Naive thymus-derived CD8-positive, alpha-beta T cell (primary cell): Measurements from ENCODE around the gene ETFRF1. TPM values are rescaled to one million over a fixed set of nuclear protein-coding genes. Genes with fewer than 3 reads are reported as not detected.

Source experiments
- ATAC-seq, 2 donors: fragments of 150-1000 bp; cut with Tn5 transposase in 1 of 2; sonication (Bioruptor Pico), chemical (Tn5 transposase) in 1 of 2; 1 replicate in 1 of 2; 2 replicates in 1 of 2; pipeline ENCODE4 v1.10.0; 2021; ENCODE audit warnings: mild to moderate bottlenecking in 2 of 2, moderate library complexity in 2 of 2
- POLR2A ChIA-PET: fragments of 350-600 bp; sonication (Branson Sonifier 250); formaldehyde crosslinking; loops from one replicate; lab custom pipeline; 2021; ENCODE audit warnings: antibody characterized with exemption; lab: Charles Lee
- DNase-seq, 10 donors: peaks; one replicate each; pipeline versions ENCODE4 v3.0.0 to v3.0.0-alpha.2; 2020 to 2022
- H3K27ac Mint-ChIP-seq, 10 donors: one replicate each; pipeline ENCODE4 v1.8.0; 2020 to 2022; ENCODE audit warnings: mild to moderate bottlenecking in 10 of 10, mixed read lengths in 10 of 10, moderate library complexity in 4 of 10, inconsistent platforms in 1 of 10
- H3K27me3 Mint-ChIP-seq, 5 donors: one replicate each; pipeline ENCODE4 v1.8.0; 2021 to 2022; ENCODE audit warnings: mixed read lengths in 5 of 5
- H3K36me3 Mint-ChIP-seq, 3 donors: one replicate each; pipeline ENCODE4 v1.8.0; 2020 to 2022; ENCODE audit warnings: mixed read lengths in 3 of 3, mild to moderate bottlenecking in 2 of 3, inconsistent platforms in 1 of 3
- H3K4me1 Mint-ChIP-seq, 4 donors: one replicate each; pipeline ENCODE4 v1.8.0; 2021 to 2022; ENCODE audit warnings: mixed read lengths in 4 of 4
- H3K4me3 Mint-ChIP-seq, 10 donors: one replicate each; pipeline ENCODE4 v1.8.0; 2020 to 2022; ENCODE audit warnings: mild to moderate bottlenecking in 10 of 10, mixed read lengths in 10 of 10, moderate library complexity in 6 of 10, inconsistent platforms in 1 of 10
- H3K9me3 Mint-ChIP-seq, 9 donors: one replicate each; pipeline ENCODE4 v1.8.0; 2020 to 2022; ENCODE audit warnings: mixed read lengths in 9 of 9, mild to moderate bottlenecking in 3 of 9, inconsistent platforms in 1 of 9, moderate library complexity in 1 of 9
- polyA plus RNA-seq, 3 donors: library from polyadenylated mRNA; unstranded; fragments of 300-500 nt; fragmentation: Illumina TruSeq; gene quantifications; one replicate each; pipeline ENCODE4 v1.2.3, GENCODE V29; 2021
- total RNA-seq, 8 experiments: library from RNA in 2 of 8; stranded (reverse) in 2 of 8; gene quantifications; one replicate each; pipeline ENCODE4 v1.2.3 and lab custom pipeline; 2021 to 2026

ETFRF1 gene, protein sequence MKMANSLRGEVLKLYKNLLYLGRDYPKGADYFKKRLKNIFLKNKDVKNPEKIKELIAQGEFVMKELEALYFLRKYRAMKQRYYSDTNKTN
- total RNA-seq (10 to 100 TPM; 40.8 to 45.1 TPM), polyA plus RNA-seq (10 to 100 TPM; 39.8 to 53.5 (median 40.6) TPM), total RNA-seq (lab: John Stamatoyannopoulos, UW) (7.5 to 24.6 (median 20.4) reads per million in 6 experiments)

DNA sequence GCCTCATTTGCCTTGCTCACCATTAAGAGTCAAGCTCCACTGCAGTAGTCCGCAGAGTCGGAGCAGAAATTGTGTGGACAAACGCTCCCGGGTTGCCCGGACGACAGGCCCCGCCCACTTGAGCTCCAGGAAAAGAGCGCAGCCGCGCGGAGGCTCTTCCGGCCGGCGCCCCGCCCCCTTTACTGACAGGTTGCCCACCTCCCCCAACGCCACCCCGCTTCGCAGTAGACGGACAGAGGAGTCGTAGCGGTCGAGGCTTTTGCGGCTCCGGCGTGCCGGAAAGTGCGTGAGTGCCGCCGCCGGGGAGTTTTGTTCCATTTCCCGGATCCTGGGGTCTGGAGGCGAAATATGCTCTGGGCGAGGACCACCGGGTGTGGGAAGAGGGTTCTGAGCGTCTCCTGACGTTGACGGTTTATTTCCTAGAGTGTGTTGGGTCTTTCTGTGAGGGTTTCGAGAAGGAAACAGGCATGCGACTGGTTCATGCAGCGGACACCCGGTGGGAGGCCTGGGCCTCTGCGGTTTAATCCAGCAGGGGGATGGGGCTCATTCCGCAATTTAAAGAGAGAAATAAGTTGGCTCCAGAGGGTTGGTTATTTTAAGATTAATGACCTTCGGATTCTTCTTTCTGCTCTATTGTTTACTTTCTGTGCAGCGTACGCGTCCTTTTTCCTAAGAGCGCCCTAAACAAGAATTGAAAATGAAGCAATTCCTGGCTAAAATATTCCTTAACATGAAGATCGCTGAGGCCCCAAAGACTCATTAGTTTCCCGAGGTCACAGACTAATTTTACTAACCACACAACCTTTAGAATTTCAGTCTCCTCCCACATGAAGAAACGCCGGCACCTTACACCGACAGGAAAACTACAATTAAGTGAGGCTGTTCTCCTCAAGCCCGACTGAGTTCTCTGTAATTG is at the start of gene ETFRF1, which contains the start of gene DNAI7:
Gene ETFRF1, plus strand, starts transcription at position 182 of the 916 bp plus-strand sequence. CDS start 8,720 bp downstream, outside the sequence.
Gene DNAI7, minus strand, starts transcription at position 105 of the 916 bp plus-strand sequence. Its CDS starts 82 bp downstream, at position 23.
- H3K27ac Mint-ChIP-seq: peak within 1 kb of the TSS; percentile 97 to 100 (median 100)
- DNase-seq: peak; percentile 94 to 99 (median 96)
- peaks cover 0 to 16% (median 5%) of the 10 kb centered on the region in 3 donors for H3K36me3 Mint-ChIP-seq
- H3K4me3 Mint-ChIP-seq: peak within 1 kb of the TSS; percentile 92 to 99 (median 98)
- no peaks in the 10 kb centered on the region for H3K27me3 Mint-ChIP-seq
- H3K4me1 Mint-ChIP-seq: peaks cover 15 to 41% (median 36%) of the 10 kb centered on the region in 4 donors
- no peaks in the 10 kb centered on the region for H3K9me3 Mint-ChIP-seq
- ATAC-seq: peak; percentile 91
- POLR2A ChIA-PET: interaction anchor here (0.7 to 2.3 kb wide), 9 partner anchors 8 to 189 kb away, joined by 3 to 10 read pairs (median 4); partner anchors contain the start of gene KRAS

- Mint-ChIP-seq H3K4me1 (no peaks in the 10 kb centered on the region), H3K27me3 (no peaks in the 10 kb centered on the region), H3K4me3 (no peak overlapping the region), H3K27ac (peak overlapping the region in 1 of 10 donors; percentile 60), H3K9me3 (no peaks in the 10 kb centered on the region), H3K36me3 (no peaks in the 10 kb centered on the region)
- no peak for ATAC-seq
- POLR2A ChIA-PET: no interaction called here
- DNase-seq: no peak
Measured at GRCh38 chr12:25146686-25147085, 48.4 kb upstream of the ETFRF1 start.

DNA sequence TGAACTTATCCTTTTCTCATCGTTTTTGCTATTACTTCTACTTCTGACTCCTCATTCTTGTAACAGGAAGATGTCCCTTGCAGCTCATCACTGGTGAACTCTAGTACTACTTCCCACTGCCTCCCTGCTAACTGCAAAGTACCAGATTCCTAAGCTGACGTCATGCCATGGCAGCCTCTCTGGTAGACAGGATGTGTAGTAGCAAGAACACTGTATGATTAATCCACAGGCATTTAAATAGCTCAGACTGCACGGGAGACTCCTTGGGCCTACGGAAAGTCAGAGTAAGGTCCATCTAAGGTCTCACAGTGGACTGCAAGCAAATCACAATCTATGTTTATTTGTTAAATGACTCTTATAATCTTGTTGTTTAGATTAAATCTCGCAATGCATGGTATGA is 43.6 kb upstream of the ETFRF1 start:
- ATAC-seq (no peak), DNase-seq (no peak)
- POLR2A ChIA-PET: no interaction called here

DNA sequence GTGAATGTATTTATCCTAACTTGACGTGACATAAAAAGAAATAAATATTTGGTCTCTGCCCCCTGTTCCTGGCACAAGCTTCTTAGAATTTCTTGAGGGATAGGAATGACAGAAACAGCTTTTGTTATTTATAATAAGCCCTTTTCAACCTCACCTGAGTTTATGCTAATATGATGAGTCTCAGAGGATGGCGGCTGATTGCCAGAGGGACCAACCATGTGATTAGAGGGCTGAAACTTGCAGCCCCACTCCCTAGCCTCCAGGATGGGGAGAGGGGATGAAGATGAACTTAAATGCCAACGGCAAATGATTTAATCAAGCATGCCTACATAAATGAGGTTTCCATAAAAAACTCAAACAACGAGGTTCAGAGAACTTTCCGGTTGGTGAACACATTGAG is 43.0 kb upstream of the ETFRF1 start:
- Mint-ChIP-seq H3K27me3 (no peaks in the 10 kb centered on the region), H3K27ac (no peak overlapping the region), H3K4me3 (no peak overlapping the region), H3K4me1 (peaks cover 0 to 12% (median 3%) of the 10 kb centered on the region in 4 donors), H3K9me3 (no peaks in the 10 kb centered on the region), H3K36me3 (no peaks in the 10 kb centered on the region)
- no peak for ATAC-seq
- no peak for DNase-seq
- POLR2A ChIA-PET: no interaction called here

More for the DNA sequence above, 43.6 kb upstream of the ETFRF1 start:
- no peaks in the 10 kb centered on the region for H3K27me3 Mint-ChIP-seq
- H3K4me3 Mint-ChIP-seq: no peak overlapping the region
- peaks cover 0 to 12% (median 3%) of the 10 kb centered on the region in 4 donors for H3K4me1 Mint-ChIP-seq
- no peaks in the 10 kb centered on the region for H3K9me3 Mint-ChIP-seq
- peak overlapping the region in 2 of 10 donors; percentile 7 to 22 for H3K27ac Mint-ChIP-seq
- H3K36me3 Mint-ChIP-seq: no peaks in the 10 kb centered on the region

- Mint-ChIP-seq H3K36me3 (no peaks in the 10 kb centered on the region), H3K27ac (peak overlapping the region in 4 of 10 donors; percentile 17 to 63 (median 44)), H3K4me3 (peak overlapping the region in 4 of 10 donors; percentile 12 to 52 (median 30)), H3K9me3 (no peaks in the 10 kb centered on the region), H3K4me1 (peaks cover 0 to 22% (median 3%) of the 10 kb centered on the region in 4 donors), H3K27me3 (no peaks in the 10 kb centered on the region)
- ATAC-seq (no peak), DNase-seq (peak in 3 of 10 donors; percentile 55 to 58 (median 58))
- POLR2A ChIA-PET: interaction anchor here (0.8 to 2.1 kb wide), 4 partner anchors 31 to 232 kb away, joined by 3 to 10 read pairs (median 3); partner anchors contain the start of genes DNAI7 and ETFRF1
Measured at GRCh38 chr12:25155022-25155576, 39.9 kb upstream of the ETFRF1 start.

- H3K36me3 Mint-ChIP-seq: no peaks in the 10 kb centered on the region
- no peak overlapping the region for H3K4me3 Mint-ChIP-seq
- no peak for ATAC-seq
- POLR2A ChIA-PET: interaction anchor here (2.1 kb wide), 1 partner anchor 39 kb away, joined by 10 read pairs; the partner anchor contains the start of genes DNAI7 and ETFRF1
- H3K4me1 Mint-ChIP-seq: peaks cover 0 to 22% (median 3%) of the 10 kb centered on the region in 4 donors
- H3K27me3 Mint-ChIP-seq: no peaks in the 10 kb centered on the region
- no peaks in the 10 kb centered on the region for H3K9me3 Mint-ChIP-seq
- DNase-seq: no peak
- H3K27ac Mint-ChIP-seq: no peak overlapping the region
Measured at GRCh38 chr12:25156061-25156460, 39.0 kb upstream of the ETFRF1 start.

GRCh38 chr12:25162866-25163265 is 32.2 kb upstream of the ETFRF1 start:
- POLR2A ChIA-PET: no interaction called here
- peaks cover 0 to 6% (median 0%) of the 10 kb centered on the region in 4 donors for H3K4me1 Mint-ChIP-seq
- DNase-seq (no peak), ATAC-seq (no peak)
- no peak overlapping the region for H3K4me3 Mint-ChIP-seq
- H3K27me3 Mint-ChIP-seq: no peaks in the 10 kb centered on the region
- no peaks in the 10 kb centered on the region for H3K9me3 Mint-ChIP-seq
- no peaks in the 10 kb centered on the region for H3K36me3 Mint-ChIP-seq
- no peak overlapping the region for H3K27ac Mint-ChIP-seq

DNA sequence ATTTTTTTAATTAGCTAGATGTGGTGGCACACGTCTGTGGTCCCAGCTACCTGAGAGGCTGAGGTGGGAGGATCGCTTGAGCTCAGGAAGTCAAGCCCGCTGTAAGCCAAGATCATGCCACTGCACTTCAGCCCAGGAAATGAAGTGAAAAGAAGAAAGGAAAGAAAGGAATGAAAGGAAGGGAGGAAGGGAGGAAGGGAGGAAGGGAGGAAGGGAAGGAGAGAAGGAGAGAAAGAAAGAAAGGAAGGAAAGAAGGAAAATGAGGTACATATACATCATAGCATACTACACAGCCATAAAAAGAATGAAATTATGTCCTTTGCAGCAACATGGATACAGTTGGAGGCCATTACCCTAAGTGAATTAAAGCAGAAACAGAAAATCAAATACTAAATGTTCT is 12.3 kb upstream of the ETFRF1 start:
- peaks cover 0 to 14% (median 3%) of the 10 kb centered on the region in 9 donors for H3K9me3 Mint-ChIP-seq
- no peak overlapping the region for H3K4me3 Mint-ChIP-seq
- peaks cover 9 to 14% (median 13%) of the 10 kb centered on the region in 4 donors for H3K4me1 Mint-ChIP-seq
- ATAC-seq (peak in 1 of 2 donors; percentile 53), DNase-seq (no peak)
- peaks cover 0 to 6% (median 0%) of the 10 kb centered on the region in 3 donors for H3K36me3 Mint-ChIP-seq
- no peaks in the 10 kb centered on the region for H3K27me3 Mint-ChIP-seq
- POLR2A ChIA-PET: interaction anchor here (0.7 to 1.0 kb wide), 3 partner anchors 26 to 130 kb away, joined by 3 read pairs; no protein-coding TSS in a partner anchor
- H3K27ac Mint-ChIP-seq: peak overlapping the region in 6 of 10 donors; percentile 32 to 84 (median 72)

DNA sequence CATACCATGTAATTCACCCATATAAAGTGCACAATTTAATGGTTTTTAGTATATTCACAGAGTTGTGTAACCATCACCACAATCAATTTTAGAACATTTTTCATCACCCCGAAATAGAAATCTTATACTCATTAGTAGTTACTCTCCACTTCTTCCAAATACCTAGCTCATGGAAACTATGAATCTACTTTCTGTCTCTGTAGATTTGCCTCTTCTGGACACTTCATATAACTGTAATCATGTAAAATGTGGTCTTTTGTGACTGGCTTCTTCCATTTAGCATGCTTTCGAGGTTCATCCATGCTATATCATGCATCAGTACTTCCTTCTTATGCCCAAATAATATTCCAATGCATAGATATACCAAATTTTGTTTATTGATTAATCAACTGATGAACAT is 10.9 kb upstream of the ETFRF1 start:
- ATAC-seq (no peak), DNase-seq (no peak)
- peaks cover 0 to 14% (median 3%) of the 10 kb centered on the region in 9 donors for H3K9me3 Mint-ChIP-seq
- H3K4me1 Mint-ChIP-seq: peaks cover 9 to 14% (median 13%) of the 10 kb centered on the region in 4 donors
- POLR2A ChIA-PET: interaction anchor here (0.9 kb wide), 1 partner anchor 12 kb away, joined by 4 read pairs; no protein-coding TSS in a partner anchor
- H3K27me3 Mint-ChIP-seq: no peaks in the 10 kb centered on the region
- peak overlapping the region in 1 of 10 donors; percentile 3 for H3K27ac Mint-ChIP-seq
- peaks cover 0 to 6% (median 0%) of the 10 kb centered on the region in 3 donors for H3K36me3 Mint-ChIP-seq
- no peak overlapping the region for H3K4me3 Mint-ChIP-seq

DNA sequence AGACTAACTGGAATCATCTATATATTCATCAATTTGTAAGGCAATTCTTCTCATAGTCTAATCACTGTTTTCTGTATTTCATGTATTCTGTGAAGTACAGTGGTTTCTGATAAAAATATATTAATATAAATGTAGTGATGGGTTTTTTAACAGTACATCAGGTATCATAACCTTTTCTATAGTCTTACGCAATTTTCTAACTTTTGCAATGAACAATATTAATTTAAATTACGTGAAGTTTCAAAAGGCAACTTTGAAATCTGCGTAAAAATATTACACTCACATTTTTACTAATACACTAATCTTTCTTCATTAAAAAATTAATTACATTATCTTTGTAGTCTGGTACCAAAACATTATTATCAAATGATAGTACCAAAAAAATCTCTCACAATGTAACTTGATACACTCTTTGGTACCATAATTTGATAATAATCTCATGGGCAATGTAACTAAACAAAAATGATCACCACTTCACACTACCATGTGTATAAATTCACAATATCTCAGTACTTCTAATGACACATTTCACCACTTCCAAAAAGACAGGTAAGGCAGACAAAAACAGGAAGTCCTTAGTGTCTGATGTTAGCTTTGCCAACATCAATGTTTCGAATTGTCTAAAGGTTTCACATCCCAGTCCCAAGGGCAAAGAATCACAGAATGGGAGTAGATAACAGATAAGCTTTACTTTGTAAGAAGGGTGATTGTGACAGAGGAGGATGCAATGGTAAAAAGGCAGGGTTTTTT is 8.8 kb upstream of the ETFRF1 start:
- Mint-ChIP-seq H3K9me3 (peaks cover 0 to 7% (median 0%) of the 10 kb centered on the region in 9 donors), H3K36me3 (no peaks in the 10 kb centered on the region), H3K4me3 (peak overlapping the region; percentile 70 to 90 (median 83)), H3K27ac (peak overlapping the region; percentile 85 to 97 (median 91)), H3K4me1 (peaks cover 9 to 14% (median 13%) of the 10 kb centered on the region in 4 donors), H3K27me3 (no peaks in the 10 kb centered on the region)
- ATAC-seq (peak; percentile 69 to 78), DNase-seq (peak in 3 of 10 donors; percentile 17 to 31 (median 23))
- POLR2A ChIA-PET: interaction anchor here (0.6 to 1.8 kb wide), 3 partner anchors 9 to 65 kb away, joined by 3 to 10 read pairs (median 7); partner anchors contain the start of genes DNAI7, ETFRF1 and KRAS

DNA sequence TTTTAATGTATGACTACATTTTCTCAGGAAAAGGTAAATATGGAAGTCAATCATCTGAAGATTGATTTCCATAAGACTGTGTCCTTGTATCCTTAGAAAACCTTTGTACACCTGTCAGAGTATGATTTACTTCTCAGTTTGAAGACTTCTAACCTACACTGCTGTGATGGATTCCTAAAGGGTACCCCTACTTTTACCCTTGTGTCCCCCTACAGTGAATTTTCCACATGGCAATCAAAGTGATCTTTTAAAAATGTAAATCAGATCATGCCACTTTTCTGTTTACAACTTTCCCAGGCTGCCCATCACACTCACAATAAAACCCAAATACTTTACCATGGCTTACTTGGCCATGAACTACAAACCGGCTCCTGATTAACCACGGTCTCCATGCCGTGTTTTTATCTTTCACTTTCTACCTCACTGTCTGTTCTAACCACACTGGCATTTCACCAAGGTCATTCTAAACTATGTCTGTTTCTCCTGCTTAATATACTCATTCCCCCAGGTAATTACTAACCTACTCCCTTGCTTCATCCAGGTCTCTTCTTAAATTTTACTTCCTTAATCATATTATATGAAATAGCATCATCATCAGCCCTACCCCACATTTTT is 8.1 kb upstream of the ETFRF1 start:
- Mint-ChIP-seq H3K36me3 (no peaks in the 10 kb centered on the region), H3K4me1 (peaks cover 9 to 14% (median 13%) of the 10 kb centered on the region in 4 donors), H3K9me3 (peaks cover 0 to 7% (median 0%) of the 10 kb centered on the region in 9 donors), H3K4me3 (peak overlapping the region; percentile 70 to 90 (median 83)), H3K27me3 (no peaks in the 10 kb centered on the region), H3K27ac (peak overlapping the region; percentile 85 to 97 (median 91))
- POLR2A ChIA-PET: interaction anchor here (0.7 to 1.8 kb wide), 3 partner anchors 9 to 64 kb away, joined by 3 to 10 read pairs (median 7); partner anchors contain the start of genes DNAI7, ETFRF1 and KRAS
- ATAC-seq (peak; percentile 77 to 81), DNase-seq (peak in 3 of 10 donors; percentile 24 to 38 (median 28))
